ENCODE data around the gene CLIC1.

The CLIC1 gene

DNA sequence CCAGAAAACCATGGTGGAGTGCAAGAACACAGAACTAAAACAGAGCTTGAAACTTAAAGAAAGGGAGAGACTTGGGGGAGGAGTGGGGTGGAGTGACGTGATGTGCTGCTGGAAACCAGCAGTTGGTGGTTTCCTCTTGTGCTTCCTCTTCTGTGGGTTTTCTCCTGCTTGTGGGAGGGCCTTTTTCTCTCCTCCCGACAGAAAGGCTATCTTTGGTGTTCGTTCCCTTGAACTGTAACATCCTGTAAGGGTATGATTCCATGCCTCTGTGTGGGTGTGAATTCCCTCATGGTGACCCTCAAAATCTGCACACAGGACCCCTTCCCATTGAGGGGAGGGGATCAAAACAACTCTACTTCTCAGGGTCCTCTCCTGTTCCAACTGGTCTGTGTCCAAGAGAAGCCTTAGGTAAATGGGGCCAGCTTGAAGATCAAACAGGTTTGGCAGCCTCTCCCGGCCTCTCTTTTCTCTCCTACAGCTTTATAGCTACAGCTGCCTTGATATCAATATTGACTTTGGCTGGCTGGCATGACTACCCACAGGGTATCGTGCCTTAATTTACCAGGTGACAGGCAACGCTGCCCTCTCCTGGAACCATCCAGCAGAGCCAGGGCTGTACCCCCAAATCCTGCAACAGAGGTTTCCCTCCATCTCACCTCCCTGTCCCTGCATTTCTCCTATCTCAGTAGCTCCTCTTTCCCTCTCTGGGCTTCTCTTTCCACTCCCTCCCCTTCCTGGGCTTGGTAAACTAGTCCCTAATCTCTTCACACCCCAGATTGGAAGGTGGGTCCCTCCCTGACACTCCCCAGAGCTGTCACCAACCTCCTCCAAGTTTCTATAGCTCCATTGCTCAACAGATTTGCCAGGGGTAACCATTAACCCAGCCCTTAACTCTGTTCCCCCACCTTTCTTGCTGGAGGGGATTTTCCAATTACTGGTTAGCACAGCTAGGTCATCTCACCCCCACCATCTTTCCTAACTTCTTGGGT is 2.0 kb upstream of the CLIC1 start:
- peak; percentile 52 for DNase-seq (ENCODE audit: low read depth in 2 of 2)

DNA sequence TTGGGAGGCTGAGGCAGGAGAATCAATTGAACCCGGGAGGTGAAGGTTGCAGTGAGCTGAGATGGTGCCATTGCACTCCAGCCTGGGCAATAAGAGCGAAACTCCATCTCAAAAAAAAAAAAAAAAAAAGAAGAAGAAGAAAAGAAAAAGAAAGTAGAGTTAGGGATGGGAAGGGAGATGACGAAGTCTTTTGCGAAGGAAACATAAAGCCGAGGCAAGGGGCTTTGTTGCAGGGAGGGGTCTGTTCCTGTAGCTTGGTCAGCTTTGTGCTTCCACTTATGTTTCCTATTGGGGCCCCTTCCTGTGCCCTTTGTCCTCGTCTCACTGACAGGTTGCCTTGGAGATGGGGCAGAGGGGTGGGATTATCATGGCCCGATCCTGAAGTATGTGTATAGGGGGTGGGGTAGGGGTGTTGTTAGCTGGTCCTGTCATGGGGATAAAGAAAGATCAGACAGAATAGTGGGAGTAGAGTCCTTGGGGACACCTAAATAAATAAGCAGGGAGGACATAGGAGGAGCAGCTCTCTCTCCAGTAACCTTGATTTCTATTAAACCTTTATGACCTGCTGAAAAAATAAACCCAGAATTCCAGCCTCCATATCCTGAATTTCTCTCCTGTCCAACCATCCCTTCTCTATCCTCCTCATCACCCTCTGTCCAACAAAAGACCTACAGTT is 1.1 kb upstream of the CLIC1 start:
- DNase-seq (ENCODE audit: low read depth in 2 of 2) = no peak

DNA sequence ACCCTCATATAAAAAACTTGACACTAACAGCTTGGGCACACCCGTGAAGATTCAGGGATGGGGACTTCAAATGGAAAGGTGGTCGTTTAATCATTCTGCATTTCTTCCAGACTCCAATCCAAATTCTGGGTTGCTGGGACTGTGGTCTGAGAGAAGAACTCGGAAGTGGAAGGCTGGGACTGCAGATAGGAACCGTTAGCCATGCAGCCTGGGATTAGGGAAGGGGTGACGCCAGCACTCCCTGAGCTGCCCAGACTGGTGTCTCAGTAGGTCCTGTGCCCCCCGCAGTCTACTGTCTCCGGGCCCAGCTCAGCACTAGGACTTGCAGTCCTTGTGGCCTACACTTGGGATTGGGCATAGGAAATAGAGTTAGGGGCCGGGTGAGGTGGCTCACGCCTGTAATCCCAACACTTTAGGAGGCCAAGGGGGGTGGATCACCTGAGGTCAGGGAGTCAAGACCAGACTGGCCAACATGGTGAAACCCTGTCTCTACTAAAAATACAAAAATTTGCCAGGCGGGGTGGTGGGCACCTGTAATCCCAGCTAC is 511 bp upstream of the CLIC1 start:
- DNase-seq (ENCODE audit: low read depth in 2 of 2) = no peak

- DNase-seq (ENCODE audit: low read depth in 2 of 2) = peak in 1 of 2 experiments; percentile 30
Observed at GRCh38 chr6:31734821-31735406, 1.4 kb downstream of the CLIC1 start.

- DNase-seq (ENCODE audit: low read depth in 2 of 2) = no peak
Observed at GRCh38 chr6:31734247-31734820, 2.0 kb downstream of the CLIC1 start.

- no peak for DNase-seq (ENCODE audit: low read depth in 2 of 2)
Observed at GRCh38 chr6:31733734-31734133, 2.6 kb downstream of the CLIC1 start.

DNA sequence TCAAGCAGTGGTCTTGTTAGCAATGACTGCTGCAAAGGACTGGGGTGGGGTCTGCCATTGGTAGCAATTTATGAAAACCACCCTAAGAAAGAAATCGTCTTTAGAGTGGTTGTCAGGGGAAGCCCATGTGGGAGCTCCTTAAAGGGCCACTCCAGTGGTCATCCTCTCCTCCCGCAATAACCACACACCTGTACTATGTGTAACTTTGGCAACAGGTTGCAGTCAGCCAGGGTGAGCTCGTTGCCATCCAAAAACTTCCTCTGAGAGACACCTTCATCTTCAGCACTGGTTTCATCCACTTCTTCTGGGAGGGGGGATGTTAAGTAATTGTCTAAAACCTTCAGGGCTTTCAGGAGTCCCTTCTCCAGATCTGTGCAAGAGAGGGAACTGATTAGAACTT is 4.3 kb downstream of the CLIC1 start:
- DNase-seq (ENCODE audit: low read depth in 2 of 2) = no peak

DNA sequence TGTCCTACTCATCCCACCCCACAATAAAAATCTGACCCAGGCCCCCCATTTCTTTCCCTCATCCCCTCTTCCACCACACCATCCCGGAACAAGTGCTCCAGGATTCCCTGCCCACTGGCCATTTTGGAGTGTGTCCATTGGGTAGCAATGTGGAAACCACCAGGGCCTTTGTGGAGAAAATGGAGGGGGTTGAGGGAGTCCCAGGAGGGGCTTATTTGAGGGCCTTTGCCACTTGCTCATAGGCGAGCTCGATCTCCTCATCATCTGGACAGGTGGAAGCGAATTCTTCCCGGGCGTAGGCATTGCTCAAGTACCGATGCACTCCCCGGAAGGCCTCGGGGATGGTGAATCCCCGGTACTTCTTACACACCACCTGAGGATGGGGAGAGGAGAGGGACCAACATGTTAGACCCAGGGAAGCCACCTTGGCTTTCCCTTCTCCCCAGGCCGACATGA is 5.7 kb downstream of the CLIC1 start:
- DNase-seq (ENCODE audit: low read depth in 2 of 2) = no peak

- DNase-seq (ENCODE audit: low read depth in 2 of 2) = peak; percentile 77 to 83
Observed at GRCh38 chr6:31729979-31730630, 6.2 kb downstream of the CLIC1 start.

GRCh38 chr6:31729515-31729978 is 6.8 kb downstream of the CLIC1 start:
- DNase-seq (ENCODE audit: low read depth in 2 of 2) = peak in 1 of 2 experiments; percentile 53

DNA sequence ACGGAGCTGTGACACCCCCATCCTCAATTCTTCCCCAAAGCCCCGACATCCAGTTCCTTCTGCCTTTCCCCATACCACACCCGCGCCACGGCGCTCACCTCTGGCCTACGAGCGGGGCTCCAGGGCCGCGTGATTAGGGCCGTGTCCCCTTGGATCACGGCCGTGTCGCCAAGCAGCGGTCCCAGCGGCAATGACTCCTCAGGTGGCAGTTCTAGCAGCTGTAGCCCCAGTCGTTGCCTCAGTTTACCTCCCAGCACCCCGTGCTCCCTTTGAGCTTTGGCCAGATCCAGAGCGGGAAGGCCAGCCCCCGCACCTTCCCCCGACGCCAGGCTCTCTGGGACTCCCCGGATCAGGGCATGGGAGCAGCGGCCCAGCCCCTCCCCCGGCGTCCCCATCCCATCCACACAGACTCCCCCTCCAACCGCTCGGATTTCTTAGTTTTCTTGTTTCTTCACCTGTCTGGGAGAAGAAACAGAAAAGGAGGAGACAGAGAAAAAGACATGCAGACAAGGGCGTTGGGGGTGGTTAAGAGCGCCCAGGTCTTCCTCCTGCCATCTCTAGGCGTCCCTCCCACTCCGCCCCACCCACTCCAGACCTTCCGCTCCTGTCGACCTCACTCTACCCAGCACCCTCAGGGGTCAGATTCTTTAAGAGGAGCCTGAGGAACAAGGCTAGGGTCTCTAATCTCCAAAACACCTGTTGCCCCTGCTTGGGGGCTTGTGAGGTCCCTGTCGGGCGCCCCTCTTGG is 7.4 kb downstream of the CLIC1 start, which contains the start of gene DDAH2:
TSS of gene DDAH2 (minus strand) at position 533 of the 748 bp plus-strand sequence. CDS start at position 395, 138 bp downstream.
- no peak for DNase-seq (ENCODE audit: low read depth in 2 of 2)

DNA sequence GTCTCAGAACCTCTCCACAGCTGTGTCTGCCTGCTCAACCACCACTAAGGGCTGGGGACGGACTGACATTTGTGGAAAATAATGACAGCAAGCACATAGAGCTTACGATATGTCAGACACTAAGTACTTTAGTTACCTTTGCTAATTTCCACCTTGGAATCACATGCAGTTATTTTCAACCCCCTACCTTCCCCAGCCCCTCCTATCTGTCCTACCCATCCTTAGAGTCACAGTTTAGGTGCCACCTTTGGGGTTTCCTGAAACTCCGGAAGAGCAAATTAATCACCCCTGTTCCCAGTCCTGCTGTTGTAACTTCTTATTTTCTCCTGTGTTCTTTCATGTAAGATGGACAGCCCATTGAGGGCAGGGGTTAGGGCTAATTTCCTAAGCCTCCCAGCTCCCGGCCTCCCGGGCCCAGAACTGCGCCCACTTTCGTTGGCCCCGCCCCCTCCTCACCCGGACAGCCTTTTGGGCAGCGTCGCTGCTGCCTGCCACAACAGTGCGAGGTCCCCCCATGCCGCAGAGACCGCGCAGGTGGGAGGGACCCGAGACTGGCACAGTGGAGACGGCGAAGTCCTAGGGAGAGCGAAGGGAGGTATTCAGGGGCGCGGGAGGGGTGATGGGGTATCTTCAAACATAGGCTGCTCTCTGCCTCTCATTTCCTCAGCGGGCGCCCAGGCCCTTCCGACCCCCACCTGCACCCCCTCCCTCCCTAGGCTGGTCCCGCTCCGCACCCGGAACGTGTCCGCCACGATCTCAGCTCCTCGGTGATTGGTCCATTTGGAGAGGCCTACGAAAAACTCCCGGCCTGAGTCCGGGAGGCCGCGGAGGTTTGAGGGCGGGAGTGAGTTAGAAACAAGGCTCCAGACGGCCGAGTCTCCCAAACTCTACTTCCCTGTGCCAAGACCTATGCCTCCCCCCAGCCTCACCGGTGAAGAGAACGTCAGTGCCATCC is 8.3 kb downstream of the CLIC1 start:
- DNase-seq (ENCODE audit: low read depth in 2 of 2) = no peak

- DNase-seq (ENCODE audit: low read depth in 2 of 2) = no peak
Observed at GRCh38 chr6:31727034-31727716, 9.2 kb downstream of the CLIC1 start.

DNA sequence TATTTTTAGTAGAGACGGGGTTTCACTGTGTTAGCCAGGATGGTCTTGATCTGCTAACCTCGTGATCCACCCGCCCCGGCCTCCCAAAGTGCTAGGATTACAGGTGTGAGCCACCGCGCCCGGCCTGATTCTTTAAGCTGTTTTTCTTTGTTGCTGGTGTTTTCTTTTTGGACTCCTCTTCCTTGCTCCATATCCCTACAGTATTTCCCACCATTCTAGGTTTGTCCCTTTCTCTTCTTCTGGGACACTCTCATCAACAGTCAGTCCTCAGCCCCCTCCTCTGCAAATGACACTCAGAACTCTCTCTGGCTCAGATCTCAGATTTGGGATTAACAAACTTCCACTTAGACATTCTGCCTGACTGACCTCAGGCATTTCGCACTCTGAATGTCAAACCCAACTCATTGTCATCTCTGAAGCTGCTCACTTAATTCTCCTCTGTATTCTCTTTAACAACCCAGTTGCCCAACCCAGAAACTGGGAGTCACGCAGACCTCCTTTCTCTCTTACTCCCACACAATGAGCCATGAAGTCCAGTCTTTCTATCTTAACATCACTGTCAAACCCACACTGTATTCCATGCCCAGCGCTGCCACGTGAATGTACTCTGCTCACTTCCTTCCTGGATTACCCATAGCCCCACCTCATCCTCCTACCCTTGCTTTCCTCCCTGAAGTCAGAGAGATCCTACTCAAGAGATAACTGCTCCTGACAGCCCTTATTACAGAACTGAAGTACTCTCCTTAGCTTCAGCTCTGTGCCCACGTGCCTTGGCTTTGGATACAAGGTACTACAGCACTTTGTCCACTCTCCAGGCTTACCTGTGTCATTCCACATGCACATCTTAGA is 10.6 kb downstream of the CLIC1 start:
- no peak for DNase-seq (ENCODE audit: low read depth in 2 of 2)

DNA sequence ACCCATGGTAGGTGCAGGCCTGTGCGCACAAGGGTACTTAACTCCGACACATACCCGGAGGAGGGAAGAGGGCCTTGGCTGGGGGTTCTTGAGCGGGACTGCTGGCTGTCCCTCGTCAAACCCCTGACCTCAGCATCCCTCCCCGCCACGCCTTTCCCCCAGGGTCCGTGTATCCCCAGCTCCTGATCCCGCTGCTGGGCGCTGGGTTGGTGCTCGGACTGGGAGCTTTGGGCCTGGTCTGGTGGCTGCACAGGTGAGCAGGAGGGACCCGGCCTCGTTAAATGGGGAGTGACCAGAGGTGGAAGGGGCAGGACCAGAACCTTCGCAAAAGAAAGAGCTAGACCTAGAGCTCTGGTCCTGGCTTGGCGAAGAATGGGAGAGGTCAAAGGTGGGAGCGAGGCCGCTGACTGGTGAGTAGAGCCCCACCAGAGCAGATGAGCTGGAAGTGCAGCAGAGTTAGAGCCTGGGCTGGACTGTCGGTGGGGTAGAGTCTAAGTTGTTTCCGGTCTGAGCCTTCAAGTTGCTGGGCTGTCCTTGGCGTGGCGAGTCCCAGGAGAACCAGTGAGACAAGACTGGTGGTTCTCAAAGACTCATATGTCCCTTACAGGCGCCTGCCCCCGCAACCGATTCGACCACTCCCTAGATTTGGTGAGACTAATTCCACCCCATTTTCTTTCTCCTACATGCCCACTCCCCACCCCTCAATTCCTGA is 12.2 kb downstream of the CLIC1 start:
- DNase-seq (ENCODE audit: low read depth in 2 of 2) = no peak

- DNase-seq (ENCODE audit: low read depth in 2 of 2) = no peak
Observed at GRCh38 chr6:31723245-31723979, 12.9 kb downstream of the CLIC1 start, which contains the start of gene MPIG6B. TSS of gene MPIG6B (plus strand) at chr6:31723373. CDS start at chr6:31723384, 11 bp downstream.
